ENCODE data around the gene DACT2. TPM values are rescaled to one million over a fixed set of nuclear protein-coding genes. Genes with fewer than 3 reads are reported as not detected.

DACT2 gene
- total and polyA plus RNA-seq, 2 of the 8 experiments (the other 6 are each of a cell fraction or from before 2014, with no cell fraction given), result 2.9 to 3.1 TPM

GRCh38 chr6:168299541-168300511, 19.8 kb downstream of the DACT2 start (continued):
- TF ChIP-seq MAX (IDR thresholded peaks at IDR 0.05), result no peak
- TF ChIP-seq BCL11A (IDR thresholded peaks at IDR 0.05; ENCODE audit: low read depth in 2 of 2, low read length in 2 of 2), result no peak
